ENCODE measurements around the gene AURKA. TPM values are rescaled to one million over a fixed set of nuclear protein-coding genes. Genes with fewer than 3 reads are reported as not detected.

Gene AURKA
- total RNA-seq, 1 donor from 2014 or later: 64.8 TPM

DNA sequence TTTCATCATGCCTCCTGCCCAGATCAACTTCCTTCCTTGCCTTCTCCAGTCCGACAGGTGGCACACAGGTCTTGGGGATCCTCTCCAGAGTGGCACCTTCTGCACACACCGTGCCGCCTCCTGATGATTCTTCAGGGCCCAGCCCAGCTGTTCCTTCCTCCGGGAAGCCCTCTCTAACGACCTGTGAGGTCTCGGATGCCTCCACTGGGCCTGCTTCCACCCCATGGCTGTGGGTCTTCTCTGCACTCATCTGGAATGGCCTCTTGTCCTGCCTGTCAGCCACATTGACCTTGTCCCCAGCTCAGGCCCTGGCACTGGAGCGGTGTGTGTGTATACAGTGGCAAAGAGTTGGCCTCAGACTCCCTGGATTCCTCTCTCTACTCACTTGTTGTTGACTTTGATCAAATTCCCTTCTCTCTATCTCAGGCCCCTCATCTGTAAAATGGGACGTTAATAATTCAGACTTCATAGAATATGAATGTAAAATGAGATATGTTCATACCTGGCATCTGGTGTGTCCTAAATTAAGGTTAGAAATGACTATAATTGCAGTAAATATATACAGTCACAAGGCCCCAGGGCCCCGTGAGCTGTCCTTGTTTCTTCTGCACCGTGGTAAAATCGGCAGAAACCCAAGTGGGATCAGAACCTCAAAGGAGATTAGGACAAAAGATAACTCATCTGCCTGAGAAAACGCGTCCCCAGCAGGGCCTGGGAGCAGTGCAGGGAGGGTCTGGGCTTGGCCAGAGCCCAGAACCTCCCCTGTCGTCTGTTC lies 31.7 kb downstream of the AURKA start:
- intact Hi-C loops (cut with micrococcal nuclease): no loop called here
- no peak for DNase-seq (ENCODE audit: low spot score)
- Mint-ChIP-seq H3K27me3 (ENCODE audit: low read depth) (peaks cover 8% of the 10 kb centered on the region), H3K4me1 (ENCODE audit: low read depth) (peaks cover 10% of the 10 kb centered on the region), H3K4me3 (ENCODE audit: low read depth) (peak overlapping the region; percentile 86), H3K9me3 (no peaks in the 10 kb centered on the region), H3K36me3 (ENCODE audit: low read depth) (no peaks in the 10 kb centered on the region), H3K27ac (no peak overlapping the region)

GRCh38 chr20:56359212-56360132 lies 32.5 kb downstream of the AURKA start:
- H3K36me3 Mint-ChIP-seq (ENCODE audit: low read depth): no peaks in the 10 kb centered on the region
- intact Hi-C loops (cut with micrococcal nuclease): no loop called here
- H3K4me3 Mint-ChIP-seq (ENCODE audit: low read depth): peak overlapping the region; percentile 86
- H3K4me1 Mint-ChIP-seq (ENCODE audit: low read depth): peaks cover 10% of the 10 kb centered on the region
- no peak for DNase-seq (ENCODE audit: low spot score)
- peak overlapping the region; percentile 63 for H3K27ac Mint-ChIP-seq
- H3K27me3 Mint-ChIP-seq (ENCODE audit: low read depth): peaks cover 9% of the 10 kb centered on the region
- H3K9me3 Mint-ChIP-seq: no peaks in the 10 kb centered on the region

DNA sequence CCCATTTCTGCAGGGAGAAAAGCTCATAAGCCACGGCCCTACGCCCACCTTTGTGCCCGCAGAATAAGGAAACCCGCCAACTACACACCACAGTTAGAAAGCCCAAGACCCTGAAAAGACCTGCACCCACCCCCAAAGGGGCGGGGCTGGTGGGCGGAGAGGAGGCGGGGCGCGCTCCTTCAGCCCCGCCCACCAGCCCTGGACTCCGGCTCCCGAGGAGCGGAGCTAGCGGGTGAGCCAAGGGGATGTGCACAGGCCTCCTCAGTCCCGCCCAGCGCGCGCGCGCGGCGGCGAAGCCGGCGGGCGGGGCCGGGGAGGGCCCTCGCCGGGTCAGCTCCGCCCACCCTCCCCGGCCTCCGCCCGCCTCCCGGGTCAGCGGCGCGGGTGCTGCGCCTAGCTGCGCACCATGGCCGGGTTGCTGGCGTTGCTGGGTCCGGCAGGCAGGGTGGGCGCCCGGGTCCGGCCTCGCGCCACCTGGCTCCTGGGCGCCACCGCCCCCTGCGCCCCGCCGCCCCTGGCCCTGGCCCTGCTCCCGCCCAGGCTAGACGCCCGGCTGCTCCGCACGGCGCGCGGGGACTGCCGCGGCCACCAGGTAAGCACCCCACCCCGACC lies 33.3 kb downstream of the AURKA start, which contains the start of gene FAM210B:
Gene FAM210B, plus strand, starts transcription at position 375 of the 612 bp plus-strand sequence. Its CDS starts 32 bp downstream, at position 407.
- peaks cover 10% of the 10 kb centered on the region for H3K27me3 Mint-ChIP-seq (ENCODE audit: low read depth)
- no peaks in the 10 kb centered on the region for H3K36me3 Mint-ChIP-seq (ENCODE audit: low read depth)
- peak; percentile 74 for DNase-seq (ENCODE audit: low spot score)
- H3K9me3 Mint-ChIP-seq: no peaks in the 10 kb centered on the region
- H3K4me3 Mint-ChIP-seq (ENCODE audit: low read depth): peak within 1 kb of the TSS; percentile 86
- peaks cover 10% of the 10 kb centered on the region for H3K4me1 Mint-ChIP-seq (ENCODE audit: low read depth)
- intact Hi-C loops (cut with micrococcal nuclease): loop anchor here (1.0 kb wide), 1 partner anchor 34 kb away; the partner anchor contains the start of genes AURKA and CSTF1
- H3K27ac Mint-ChIP-seq: peak within 1 kb of the TSS; percentile 63

GRCh38 chr20:56358070-56358469 lies 33.9 kb downstream of the AURKA start:
- Mint-ChIP-seq H3K27me3 (ENCODE audit: low read depth) (peaks cover 10% of the 10 kb centered on the region), H3K27ac (no peak overlapping the region), H3K9me3 (no peaks in the 10 kb centered on the region), H3K4me3 (ENCODE audit: low read depth) (peak overlapping the region; percentile 42), H3K36me3 (ENCODE audit: low read depth) (no peaks in the 10 kb centered on the region), H3K4me1 (ENCODE audit: low read depth) (peaks cover 10% of the 10 kb centered on the region)
- DNase-seq (ENCODE audit: low spot score): no peak
- intact Hi-C loops (cut with micrococcal nuclease): loop anchor here (1.0 kb wide), 1 partner anchor 34 kb away; the partner anchor contains the start of genes AURKA and CSTF1

GRCh38 chr20:56353356-56353755 lies 38.7 kb downstream of the AURKA start:
- no peaks in the 10 kb centered on the region for H3K9me3 Mint-ChIP-seq
- peaks cover 13% of the 10 kb centered on the region for H3K27me3 Mint-ChIP-seq (ENCODE audit: low read depth)
- intact Hi-C loops (cut with micrococcal nuclease): no loop called here
- H3K36me3 Mint-ChIP-seq (ENCODE audit: low read depth): no peaks in the 10 kb centered on the region
- no peak overlapping the region for H3K27ac Mint-ChIP-seq
- peaks cover 3% of the 10 kb centered on the region for H3K4me1 Mint-ChIP-seq (ENCODE audit: low read depth)
- H3K4me3 Mint-ChIP-seq (ENCODE audit: low read depth): no peak overlapping the region
- no peak for DNase-seq (ENCODE audit: low spot score)

DNA sequence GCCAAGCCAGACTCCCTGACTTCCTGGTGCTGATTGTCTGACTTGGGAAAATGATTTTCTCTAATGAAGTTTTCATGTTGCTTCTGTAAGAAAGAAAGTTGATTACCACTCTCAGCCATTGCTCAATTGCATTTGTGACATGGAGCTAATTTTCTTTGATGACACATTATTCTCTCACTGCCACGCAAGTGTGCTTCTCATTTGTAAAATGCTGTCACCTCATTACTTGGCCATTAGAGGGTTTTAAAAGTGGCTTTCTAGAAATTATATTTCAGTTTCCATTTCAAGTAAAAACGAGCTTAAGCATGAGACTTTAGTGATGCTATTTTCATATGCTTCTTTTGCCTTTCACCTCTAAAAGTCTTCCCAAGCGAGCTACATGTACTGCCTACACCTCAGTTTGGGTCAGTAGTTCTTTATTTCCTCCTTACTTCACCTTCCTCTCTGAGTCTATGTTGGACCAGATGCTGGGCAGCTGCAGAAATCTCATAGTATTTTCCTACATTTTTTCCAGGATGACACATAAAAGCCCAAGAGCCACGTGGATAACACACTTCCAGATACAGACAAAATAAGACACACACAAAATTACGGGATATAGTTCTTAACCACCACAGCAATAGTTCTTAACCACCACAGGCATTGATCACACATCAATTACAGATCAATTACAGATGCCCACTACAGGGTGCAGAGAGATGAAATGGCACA lies 39.5 kb downstream of the AURKA start:
- Mint-ChIP-seq H3K4me1 (ENCODE audit: low read depth) (no peaks in the 10 kb centered on the region), H3K27me3 (ENCODE audit: low read depth) (peaks cover 17% of the 10 kb centered on the region)
- intact Hi-C loops (cut with micrococcal nuclease): no loop called here

DNA sequence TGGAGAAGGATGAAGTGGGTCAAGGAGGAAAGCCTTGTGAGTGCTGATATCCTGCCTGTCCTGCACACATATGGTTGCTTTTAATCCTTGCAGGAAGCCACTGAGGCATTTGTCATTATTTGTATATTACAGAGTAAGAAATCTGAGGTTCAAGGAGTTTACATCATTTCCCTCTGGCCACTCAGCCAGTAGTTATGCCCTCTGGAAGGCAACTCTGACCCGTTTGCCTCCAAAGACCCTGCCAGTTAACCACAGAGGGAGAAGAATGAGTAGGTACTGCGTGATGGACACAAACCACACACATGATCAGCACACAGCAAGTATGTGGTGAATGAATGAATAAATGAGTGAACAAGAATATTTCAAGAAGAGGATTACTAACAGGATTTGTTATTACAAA lies 41.2 kb downstream of the AURKA start:
- H3K9me3 Mint-ChIP-seq: no peaks in the 10 kb centered on the region
- H3K36me3 Mint-ChIP-seq (ENCODE audit: low read depth): no peaks in the 10 kb centered on the region
- H3K4me3 Mint-ChIP-seq (ENCODE audit: low read depth): no peak overlapping the region
- H3K4me1 Mint-ChIP-seq (ENCODE audit: low read depth): no peaks in the 10 kb centered on the region
- peaks cover 20% of the 10 kb centered on the region for H3K27me3 Mint-ChIP-seq (ENCODE audit: low read depth)
- H3K27ac Mint-ChIP-seq: no peak overlapping the region
- intact Hi-C loops (cut with micrococcal nuclease): no loop called here
- DNase-seq (ENCODE audit: low spot score): no peak

More for the DNA sequence above, 39.5 kb downstream of the AURKA start:
- Mint-ChIP-seq H3K27ac (no peak overlapping the region), H3K4me3 (ENCODE audit: low read depth) (no peak overlapping the region), H3K36me3 (ENCODE audit: low read depth) (no peaks in the 10 kb centered on the region), H3K9me3 (no peaks in the 10 kb centered on the region)
- no peak for DNase-seq (ENCODE audit: low spot score)

DNA sequence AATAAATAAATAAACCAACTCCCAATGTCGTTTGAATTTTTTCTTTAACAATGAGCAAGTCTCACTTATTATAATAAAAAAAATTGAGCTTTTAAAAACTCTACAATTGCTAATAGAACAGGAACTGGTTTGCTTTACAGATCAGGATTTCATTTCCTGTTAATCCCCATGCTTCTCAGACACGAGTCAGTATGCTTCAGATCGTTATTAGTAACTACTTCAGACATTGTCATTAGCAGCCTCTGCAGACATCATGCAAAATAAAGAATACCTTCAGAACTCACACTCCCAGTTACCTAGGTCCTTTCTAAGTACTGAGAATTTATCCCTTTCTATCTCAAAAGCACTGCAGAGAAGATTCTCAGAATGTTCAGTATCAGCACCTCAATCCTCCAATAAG lies 43.3 kb downstream of the AURKA start:
- no peak overlapping the region for H3K27ac Mint-ChIP-seq
- DNase-seq (ENCODE audit: low spot score): no peak
- peaks cover 32% of the 10 kb centered on the region for H3K27me3 Mint-ChIP-seq (ENCODE audit: low read depth)
- intact Hi-C loops (cut with micrococcal nuclease): no loop called here
- H3K4me1 Mint-ChIP-seq (ENCODE audit: low read depth): no peaks in the 10 kb centered on the region
- no peaks in the 10 kb centered on the region for H3K9me3 Mint-ChIP-seq
- H3K36me3 Mint-ChIP-seq (ENCODE audit: low read depth): no peaks in the 10 kb centered on the region
- no peak overlapping the region for H3K4me3 Mint-ChIP-seq (ENCODE audit: low read depth)

DNA sequence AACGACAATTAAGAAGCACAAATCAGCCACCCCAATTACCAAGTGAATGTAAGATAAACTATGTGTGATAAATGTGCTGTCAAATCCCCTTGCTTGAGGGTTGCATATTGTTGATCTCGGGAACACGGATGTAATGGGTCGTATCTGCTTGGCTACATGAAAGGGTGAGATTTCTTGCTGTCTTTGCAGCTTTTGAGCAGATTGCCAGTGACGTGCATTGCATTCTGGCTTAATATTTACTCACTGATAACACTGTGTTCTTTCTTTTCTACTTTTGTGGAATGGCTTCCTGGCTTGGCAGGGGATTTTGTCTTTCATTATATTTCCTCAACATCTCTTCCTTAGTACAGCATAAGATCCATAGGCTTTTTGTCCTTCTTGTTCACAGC lies 43.7 kb downstream of the AURKA start:
- Mint-ChIP-seq H3K4me1 (ENCODE audit: low read depth) (no peaks in the 10 kb centered on the region), H3K4me3 (ENCODE audit: low read depth) (no peak overlapping the region), H3K9me3 (no peaks in the 10 kb centered on the region), H3K27ac (no peak overlapping the region), H3K27me3 (ENCODE audit: low read depth) (peaks cover 36% of the 10 kb centered on the region), H3K36me3 (ENCODE audit: low read depth) (no peaks in the 10 kb centered on the region)
- no peak for DNase-seq (ENCODE audit: low spot score)
- intact Hi-C loops (cut with micrococcal nuclease): no loop called here

DNA sequence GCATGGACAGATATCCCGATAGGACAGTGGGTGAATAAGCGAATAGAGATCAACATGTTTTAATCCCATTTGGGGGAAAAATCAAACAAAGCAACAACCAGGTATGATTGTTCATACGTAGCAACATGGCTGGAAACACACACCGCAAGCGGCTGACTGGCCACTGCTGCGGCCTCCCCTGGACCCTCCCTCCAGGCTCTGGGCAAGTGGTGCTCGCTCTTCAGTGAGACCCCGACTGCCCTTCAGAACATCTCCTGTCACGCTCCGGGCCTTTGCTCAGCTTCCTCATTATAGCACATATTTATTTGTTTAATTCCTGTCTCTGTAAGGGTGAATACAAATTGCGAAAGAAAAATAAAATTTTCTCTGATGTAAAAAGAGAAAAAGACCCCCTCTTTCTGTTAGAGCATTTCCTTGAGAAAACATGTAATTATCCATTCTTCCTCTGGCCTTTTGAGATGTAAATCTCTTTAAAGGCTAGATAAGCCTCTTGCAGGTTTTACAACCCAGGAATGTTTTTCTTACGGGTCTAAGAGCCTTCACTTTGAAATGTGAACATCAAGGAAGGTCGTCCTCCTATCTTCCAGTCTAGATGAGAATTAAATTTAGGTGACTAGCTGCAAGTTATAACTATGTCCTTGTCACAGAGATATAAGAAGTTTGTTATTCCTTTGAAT lies 44.2 kb downstream of the AURKA start:
- DNase-seq (ENCODE audit: low spot score): no peak
- Mint-ChIP-seq H3K36me3 (ENCODE audit: low read depth) (no peaks in the 10 kb centered on the region), H3K9me3 (no peaks in the 10 kb centered on the region), H3K4me3 (ENCODE audit: low read depth) (no peak overlapping the region), H3K27ac (no peak overlapping the region), H3K27me3 (ENCODE audit: low read depth) (peaks cover 41% of the 10 kb centered on the region), H3K4me1 (ENCODE audit: low read depth) (no peaks in the 10 kb centered on the region)
- intact Hi-C loops (cut with micrococcal nuclease): no loop called here

DNA sequence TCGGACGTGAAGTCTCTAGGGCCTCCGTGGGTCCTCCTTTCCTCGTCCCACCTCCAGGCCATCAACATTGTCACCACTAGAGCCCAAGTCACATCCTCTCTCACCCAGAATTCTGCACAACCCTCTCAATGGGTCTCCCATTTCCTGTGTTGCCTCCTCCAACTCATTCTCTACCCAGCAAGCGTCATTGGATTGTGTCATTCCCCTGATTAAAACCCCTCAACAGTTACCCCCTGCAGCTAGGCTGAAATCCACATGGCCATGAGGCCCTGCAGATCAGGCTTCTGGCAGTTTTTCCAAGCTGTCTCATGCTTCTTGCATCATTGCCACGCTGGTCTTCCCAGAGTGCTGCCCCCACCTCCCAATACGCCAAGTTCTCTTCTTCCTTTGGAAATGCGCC lies 46.1 kb downstream of the AURKA start:
- H3K4me3 Mint-ChIP-seq (ENCODE audit: low read depth): no peak overlapping the region
- intact Hi-C loops (cut with micrococcal nuclease): no loop called here
- H3K36me3 Mint-ChIP-seq (ENCODE audit: low read depth): no peaks in the 10 kb centered on the region
- H3K27ac Mint-ChIP-seq: no peak overlapping the region
- no peaks in the 10 kb centered on the region for H3K4me1 Mint-ChIP-seq (ENCODE audit: low read depth)
- no peaks in the 10 kb centered on the region for H3K9me3 Mint-ChIP-seq
- no peak for DNase-seq (ENCODE audit: low spot score)
- H3K27me3 Mint-ChIP-seq (ENCODE audit: low read depth): peaks cover 51% of the 10 kb centered on the region

All from activated T-helper 2 cell treated with anti-CD3 and anti-CD28 coated beads, Interferon-gamma antibody, Interleukin-2, Interleukin-4, amounts not matched to agents 10 μg/mL and 5 μg/mL and 100 μg/mL, durations not matched to agents 14 hours and 24 hours and 36 hours (primary cell).